Measurements from ENCODE around the gene WAPL. TPM values are rescaled to one million over a fixed set of nuclear protein-coding genes. Genes with fewer than 3 reads are reported as not detected.

The WAPL gene
- total and polyA plus RNA-seq, 2 of the 8 experiments (the other 6 are each of a cell fraction or from before 2014, with no cell fraction given) = 12.8 to 48.1 TPM

- POLR2A ChIA-PET (ENCODE audit: partially characterized antibody) = no interaction called here
- Histone ChIP-seq H3K27ac (ENCODE audit: low read depth, low read length) (no peak overlapping the region), H4K5ac (ENCODE audit: insufficient read length, low read depth, low read length) (no peak overlapping the region), H3K56ac (replicated peaks; ENCODE audit: insufficient read length, low read depth, low read length) (no peak overlapping the region), H2BK12ac (ENCODE audit: low read depth, low read length) (no peak overlapping the region), H4K8ac (ENCODE audit: extremely low read depth, insufficient read depth, low read length) (no peak overlapping the region), H3K23ac (ENCODE audit: insufficient read length) (no peak overlapping the region), H3K4me3 (ENCODE audit: extremely low read depth in 1 of 4, insufficient read depth in 2 of 4, low read depth in 3 of 4, low read length in 4 of 4) (no peak overlapping the region), H3K4me1 (replicated peaks in 1 of 4; ENCODE audit: control insufficient read depth in 3 of 4, insufficient read depth in 4 of 4, low read length in 3 of 4) (no peaks in the 10 kb centered on the region), H3K36me3 (ENCODE audit: control insufficient read depth in 2 of 4, insufficient read depth in 4 of 4, low read length in 3 of 4) (no peaks in the 10 kb centered on the region), H2AK5ac (ENCODE audit: low read depth, low read length) (no peak overlapping the region), H3K4me2 (ENCODE audit: insufficient read depth in 1 of 2, low read depth in 2 of 2, low read length in 2 of 2) (no peak overlapping the region), H4K20me1 (replicated peaks in 1 of 2; ENCODE audit: control insufficient read depth in 1 of 2, insufficient read depth in 2 of 2, low read length in 2 of 2) (no peaks in the 10 kb centered on the region), H3K23me2 (ENCODE audit: low read depth, low read length) (no peaks in the 10 kb centered on the region), H3K18ac (ENCODE audit: extremely low read depth, low read length) (no peak overlapping the region), H2BK120ac (replicated peaks; ENCODE audit: low read depth, low read length) (no peak overlapping the region), H3K9ac (replicated peaks in 1 of 4; ENCODE audit: extremely low read depth in 1 of 4, low read depth in 3 of 4, low read length in 3 of 4) (no peak overlapping the region), H2BK5ac (ENCODE audit: low read depth, low read length) (no peak overlapping the region), H3K27me3 (replicated peaks in 1 of 4; ENCODE audit: control insufficient read depth in 3 of 4, extremely low read depth in 1 of 4, insufficient read depth in 3 of 4, low read length in 3 of 4) (no peaks in the 10 kb centered on the region), H3K79me2 (ENCODE audit: control insufficient read depth in 1 of 2, insufficient read depth in 2 of 2, low read length in 2 of 2) (no peaks in the 10 kb centered on the region), H3K79me1 (ENCODE audit: low read depth, low read length) (no peaks in the 10 kb centered on the region), H4K91ac (replicated peaks; ENCODE audit: insufficient read length, low read length) (no peak overlapping the region), H3K14ac (ENCODE audit: insufficient read length) (no peak overlapping the region), H3K4ac (replicated peaks; ENCODE audit: insufficient read length, low read depth, low read length) (no peak overlapping the region), H2AFZ (ENCODE audit: low read length) (no peak overlapping the region), H2BK20ac (ENCODE audit: low read length) (no peak overlapping the region), H3K9me3 (ENCODE audit: insufficient read depth in 2 of 2, low read depth in 1 of 2, low read length in 1 of 2) (no peaks in the 10 kb centered on the region), H2BK15ac (ENCODE audit: low read length) (no peak overlapping the region)
- whole genome bisulfite sequencing, 2 experiments (ENCODE audit: extremely low coverage in 1 of 2, insufficient coverage in 1 of 2, insufficient read length in 1 of 2, insufficient replicate concordance in 2 of 2, low coverage in 1 of 2, low lambda C conversion rate in 2 of 2, missing lambda C conversion rate in 1 of 2) = 84% methylated on average over 4 of the region's 4 CpGs; no CpG with 5 or more reads in 1 of the 2 experiments
- CTCF ChIA-PET (ENCODE audit: partially characterized antibody) = interaction anchor here (1.1 to 2.2 kb wide), 2 partner anchors 15 to 17 kb away, joined by 3 to 10 read pairs; no protein-coding TSS in a partner anchor
- FAIRE-seq = no peak
- no peak for DNase-seq (ENCODE audit: low read depth in 1 of 2, low spot score in 2 of 2)
- TF ChIP-seq RNF2 (IDR thresholded peaks at IDR 0.05; ENCODE audit: borderline replicate concordance, low read depth, low read length, missing control alignments, poor library complexity, severe bottlenecking) = no peak
These were observed 23.5 kb upstream of the WAPL start for GRCh38 chr10:86545101-86545500.

Measured in H1 (cell line).